H9 (cell line): ENCODE measurements around the gene PRRX1. TPM values are rescaled to one million over a fixed set of nuclear protein-coding genes. Genes with fewer than 3 reads are reported as not detected.

Experiments
- DNase-seq: peaks from one replicate; pipeline ENCODE4 v3.0.0-alpha.2; 2017
- H2AFZ ChIP-seq: one replicate; pipeline ENCODE4 v1.6.1; 2013; ENCODE audit warnings: mild to moderate bottlenecking, low read length, control low read depth, moderate library complexity
- H2AK5ac ChIP-seq: 2 replicates; pipeline ENCODE4 v1.6.1; 2013; ENCODE audit warnings: low read length, control low read depth, mixed read lengths; ENCODE audit not compliant: insufficient read length
- H2BK120ac ChIP-seq: one replicate; pipeline ENCODE4 v1.6.1; 2013; ENCODE audit warnings: low read depth, mild to moderate bottlenecking, low read length, control low read depth, inconsistent platforms; ENCODE audit not compliant: poor library complexity, severe bottlenecking
- H2BK12ac ChIP-seq: 2 replicates; pipeline ENCODE4 v1.6.1; 2013; ENCODE audit warnings: low read length, control low read depth, mixed read lengths, low read depth; ENCODE audit not compliant: insufficient read length
- H2BK15ac ChIP-seq: 2 replicates; pipeline ENCODE4 v1.6.1; 2013; ENCODE audit warnings: low read depth, low read length, control low read depth
- H2BK20ac ChIP-seq: one replicate; pipeline ENCODE4 v1.6.1; 2013; ENCODE audit warnings: low read depth, mild to moderate bottlenecking, low read length, control low read depth, inconsistent platforms; ENCODE audit not compliant: poor library complexity, severe bottlenecking
- H2BK5ac ChIP-seq: 2 replicates; pipeline ENCODE4 v1.6.1; 2013; ENCODE audit warnings: low read length, control low read depth, mixed read lengths; ENCODE audit not compliant: insufficient read length
- H3K14ac ChIP-seq: 2 replicates; pipeline ENCODE4 v1.6.1; 2013; ENCODE audit warnings: low read length, control low read depth; ENCODE audit not compliant: insufficient read depth
- H3K18ac ChIP-seq: 2 replicates; pipeline ENCODE4 v1.6.1; 2013; ENCODE audit warnings: low read depth, mild to moderate bottlenecking, mixed read lengths, low read length, control low read depth; ENCODE audit not compliant: insufficient read length
- H3K23ac ChIP-seq: 2 replicates; pipeline ENCODE4 v1.6.1; 2013; ENCODE audit warnings: low read length, control low read depth, mixed read lengths, low read depth; ENCODE audit not compliant: insufficient read length
- H3K23me2 ChIP-seq: 2 replicates; pipeline ENCODE4 v1.6.1; 2013; ENCODE audit warnings: low read depth, mild to moderate bottlenecking, mixed read lengths, low read length, control low read depth; ENCODE audit not compliant: insufficient read length, poor library complexity, severe bottlenecking
- H3K27ac ChIP-seq: 2 replicates; pipeline ENCODE4 v1.5.1; 2013; ENCODE audit warnings: low read length, control low read depth, mixed read lengths, low read depth; ENCODE audit not compliant: insufficient read length
- H3K27me3 ChIP-seq: 2 replicates; pipeline ENCODE4 v1.6.1; 2013; ENCODE audit warnings: low read length, control low read depth, inconsistent platforms; ENCODE audit not compliant: insufficient read depth
- H3K4ac ChIP-seq: 2 replicates; pipeline ENCODE4 v1.6.1; 2013; ENCODE audit warnings: low read depth, mild to moderate bottlenecking, control low read depth, inconsistent platforms, low read length, moderate library complexity
- H3K4me1 ChIP-seq: 2 replicates; pipeline ENCODE4 v1.6.1; 2013; ENCODE audit warnings: low read length, control low read depth, inconsistent platforms; ENCODE audit not compliant: insufficient read depth
- H3K4me2 ChIP-seq: 2 replicates; pipeline ENCODE4 v1.6.1; 2013; ENCODE audit warnings: low read length, control low read depth, mixed read lengths; ENCODE audit not compliant: insufficient read length, insufficient read depth
- H3K56ac ChIP-seq: 2 replicates; pipeline ENCODE4 v1.6.1; 2013; ENCODE audit warnings: low read depth, mild to moderate bottlenecking, mixed read lengths, low read length, control low read depth; ENCODE audit not compliant: insufficient read length
- H3K79me1 ChIP-seq: 2 replicates; pipeline ENCODE4 v1.6.1; 2013; ENCODE audit warnings: low read depth, mild to moderate bottlenecking, moderate library complexity, low read length, control low read depth, inconsistent platforms; ENCODE audit not compliant: insufficient read depth, poor library complexity, severe bottlenecking
- H3K79me2 ChIP-seq: 2 replicates; pipeline ENCODE4 v1.6.1; 2013; ENCODE audit warnings: low read length, control low read depth, inconsistent platforms; ENCODE audit not compliant: insufficient read depth
- H3K9ac ChIP-seq: 2 replicates; pipeline ENCODE4 v1.6.1; 2013; ENCODE audit warnings: low read length, control low read depth, mixed read lengths; ENCODE audit not compliant: insufficient read length; ENCODE audit errors: extremely low read depth
- H3K9me3 ChIP-seq: one replicate; pipeline ENCODE4 v1.6.1; 2013; ENCODE audit warnings: low read depth, low read length, inconsistent platforms; ENCODE audit not compliant: control insufficient read depth
- H3T11ph ChIP-seq: one replicate; pipeline ENCODE4 v1.6.1; 2013; ENCODE audit warnings: mild to moderate bottlenecking, low read length, control low read depth, inconsistent platforms
- H4K20me1 ChIP-seq: one replicate; pipeline ENCODE4 v1.6.1; 2013; ENCODE audit not compliant: control insufficient read depth, insufficient read length, insufficient read depth
- H4K5ac ChIP-seq: 2 replicates; pipeline ENCODE4 v1.6.1; 2013; ENCODE audit warnings: low read depth, mild to moderate bottlenecking, mixed read lengths, low read length, control low read depth; ENCODE audit not compliant: insufficient read length
- H4K8ac ChIP-seq: replicated peaks from 2 replicates; pipeline ENCODE4 v1.6.1; 2013; ENCODE audit warnings: low read length, control low read depth, mixed read lengths, low read depth; ENCODE audit not compliant: insufficient read length
- H4K91ac ChIP-seq: 2 replicates; pipeline ENCODE4 v1.6.1; 2013; ENCODE audit warnings: low read depth, mild to moderate bottlenecking, moderate library complexity, mixed read lengths, low read length, control low read depth; ENCODE audit not compliant: insufficient read length
- H3K27ac Mint-ChIP-seq, 3 experiments: 2 replicates in 2 of 3; 3 replicates in 1 of 3; pipeline ENCODE4 v1.8.0; 2020 to 2021; ENCODE audit warnings: mixed read lengths in 3 of 3, mild to moderate bottlenecking in 1 of 3, moderate library complexity in 1 of 3
- H3K27me3 Mint-ChIP-seq: 2 replicates; pipeline ENCODE4 v1.8.0; 2021; ENCODE audit warnings: low read depth, mild to moderate bottlenecking, moderate library complexity, mixed read lengths
- H3K36me3 Mint-ChIP-seq, 3 experiments: 2 replicates in 2 of 3; 3 replicates in 1 of 3; pipeline ENCODE4 v1.8.0; 2020 to 2021; ENCODE audit warnings: low read depth in 3 of 3, mixed read lengths in 3 of 3; ENCODE audit not compliant: insufficient read depth in 1 of 3
- H3K4me1 Mint-ChIP-seq, 2 experiments: 2 replicates each; pipeline ENCODE4 v1.8.0; 2020; ENCODE audit warnings: mixed read lengths in 2 of 2
- H3K4me3 Mint-ChIP-seq, 2 experiments: 2 replicates in 1 of 2; 3 replicates in 1 of 2; pipeline ENCODE4 v1.8.0; 2020 to 2021; ENCODE audit warnings: mild to moderate bottlenecking in 2 of 2, mixed read lengths in 2 of 2, moderate library complexity in 1 of 2
- H3K9me3 Mint-ChIP-seq, 2 experiments: 2 replicates in 1 of 2; 3 replicates in 1 of 2; pipeline ENCODE4 v1.8.0; 2020; ENCODE audit warnings: mild to moderate bottlenecking in 2 of 2, mixed read lengths in 2 of 2, moderate library complexity in 1 of 2
- WGBS: extraction: QIAGEN DNeasy Blood & Tissue Kit; methylation state at CpG from one replicate; pipeline ENCODE4 v1.1.7; 2013; ENCODE audit warnings: missing lambda C conversion rate, low lambda C conversion rate, mixed read lengths; ENCODE audit not compliant: insufficient read length; ENCODE audit errors: extremely low coverage; 5-methylcytosine and 5-hydroxymethylcytosine counted together
- total RNA-seq: library from RNA; stranded (reverse); gene quantifications from 2 replicates; pipeline ENCODE4 v1.2.1, GENCODE V29; 2021
- TF ChIP-seq, protein P1 (sequence below): fragments of 200-600 bp; sonication (generic); conservative IDR thresholded peaks from 3 replicates; pipeline ENCODE4 v1.8.0; 2021; ENCODE audit warnings: antibody characterized with exemption, mild to moderate bottlenecking

Gene PRRX1
- total RNA-seq, 1 experiment from 2014 or later: not detected

DNA sequence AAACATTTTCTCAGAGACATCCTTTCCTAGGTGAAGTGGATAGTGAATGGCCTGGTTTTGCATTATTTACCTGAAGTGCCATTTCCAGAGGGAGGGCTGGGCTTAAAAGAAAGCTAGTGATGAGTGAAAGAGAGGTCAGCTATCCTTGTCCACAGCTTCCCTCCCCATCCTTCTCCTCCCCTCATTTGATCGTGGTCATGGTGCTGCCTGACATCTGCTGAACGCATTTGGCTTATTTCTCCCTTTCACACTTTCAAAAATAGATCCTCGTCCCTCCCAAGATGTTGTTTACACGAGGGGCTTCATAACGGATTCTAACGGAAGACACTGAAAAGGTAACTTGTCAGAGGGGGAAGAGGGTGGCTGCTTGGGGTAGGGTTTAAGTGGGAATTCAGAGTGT, 66.1 kb downstream of the PRRX1 start:
- Histone ChIP-seq H3K79me2 (no peaks in the 10 kb centered on the region), H3K23ac (no peak overlapping the region), H4K5ac (no peak overlapping the region), H4K8ac (no peak overlapping the region), H3K23me2 (no peaks in the 10 kb centered on the region), H2BK15ac (no peak overlapping the region), H3K4ac (no peak overlapping the region), H3K27ac (no peak overlapping the region), H2BK20ac (no peak overlapping the region), H3K27me3 (no peaks in the 10 kb centered on the region), H2BK12ac (no peak overlapping the region), H3K79me1 (no peaks in the 10 kb centered on the region), H2AFZ (no peak overlapping the region), H2BK120ac (no peak overlapping the region), H3K14ac (no peak overlapping the region), H3K56ac (no peak overlapping the region), H4K91ac (no peak overlapping the region), H3K9ac (no peak overlapping the region), H3K18ac (no peak overlapping the region), H2BK5ac (no peak overlapping the region), H3K4me1 (no peaks in the 10 kb centered on the region), H3T11ph (no peak overlapping the region), H3K9me3 (no peaks in the 10 kb centered on the region), H2AK5ac (no peak overlapping the region), H4K20me1 (no peaks in the 10 kb centered on the region), H3K4me2 (no peak overlapping the region)
- Mint-ChIP-seq H3K4me1 (no peaks in the 10 kb centered on the region), H3K36me3 (no peaks in the 10 kb centered on the region), H3K27ac (no peak overlapping the region), H3K9me3 (no peaks in the 10 kb centered on the region), H3K27me3 (peaks cover 1% of the 10 kb centered on the region), H3K4me3 (no peak overlapping the region)
- DNase-seq: no peak
- WGBS: no CpG with 5 or more reads among the region's 6 CpGs
- TF ChIP-seq, protein P1, sequence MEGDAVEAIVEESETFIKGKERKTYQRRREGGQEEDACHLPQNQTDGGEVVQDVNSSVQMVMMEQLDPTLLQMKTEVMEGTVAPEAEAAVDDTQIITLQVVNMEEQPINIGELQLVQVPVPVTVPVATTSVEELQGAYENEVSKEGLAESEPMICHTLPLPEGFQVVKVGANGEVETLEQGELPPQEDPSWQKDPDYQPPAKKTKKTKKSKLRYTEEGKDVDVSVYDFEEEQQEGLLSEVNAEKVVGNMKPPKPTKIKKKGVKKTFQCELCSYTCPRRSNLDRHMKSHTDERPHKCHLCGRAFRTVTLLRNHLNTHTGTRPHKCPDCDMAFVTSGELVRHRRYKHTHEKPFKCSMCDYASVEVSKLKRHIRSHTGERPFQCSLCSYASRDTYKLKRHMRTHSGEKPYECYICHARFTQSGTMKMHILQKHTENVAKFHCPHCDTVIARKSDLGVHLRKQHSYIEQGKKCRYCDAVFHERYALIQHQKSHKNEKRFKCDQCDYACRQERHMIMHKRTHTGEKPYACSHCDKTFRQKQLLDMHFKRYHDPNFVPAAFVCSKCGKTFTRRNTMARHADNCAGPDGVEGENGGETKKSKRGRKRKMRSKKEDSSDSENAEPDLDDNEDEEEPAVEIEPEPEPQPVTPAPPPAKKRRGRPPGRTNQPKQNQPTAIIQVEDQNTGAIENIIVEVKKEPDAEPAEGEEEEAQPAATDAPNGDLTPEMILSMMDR: no peak
